Suprapubic skin (tissue), 4 donors: ENCODE data around the gene NEK6. TPM values are rescaled to one million over a fixed set of nuclear protein-coding genes. Genes with fewer than 3 reads are reported as not detected.

ENCODE experiments used
- DNase-seq, 2 donors: peaks; one replicate each; pipeline ENCODE4 v3.0.0-alpha.2; 2019; ENCODE audit warnings: low spot score in 2 of 2
- H3K27ac ChIP-seq: fragments of 200-600 bp; sonication (generic); one replicate; pipeline ENCODE4 v1.5.1; 2019
- H3K27me3 ChIP-seq: fragments of 200-600 bp; sonication (generic); one replicate; pipeline ENCODE4 v1.5.1; 2019
- H3K36me3 ChIP-seq: fragments of 200-600 bp; sonication (generic); one replicate; pipeline ENCODE4 v1.5.1; 2019
- H3K4me1 ChIP-seq: fragments of 200-600 bp; sonication (generic); one replicate; pipeline ENCODE4 v1.5.1; 2019
- H3K4me3 ChIP-seq: fragments of 200-600 bp; sonication (generic); one replicate; pipeline ENCODE4 v1.5.1; 2019; ENCODE audit warnings: mild to moderate bottlenecking
- H3K9me3 ChIP-seq: fragments of 200-600 bp; sonication (generic); one replicate; pipeline ENCODE4 v1.5.1; 2019
- CTCF ChIP-seq, 2 donors: fragments of 200-600 bp in 1 of 2; fragments of 450-650 bp in 1 of 2; sonication (generic) in 1 of 2; IDR thresholded peaks; one replicate each; pipeline ENCODE4 v1.5.1; 2016 to 2019; ENCODE audit warnings: antibody characterized with exemption in 2 of 2, mild to moderate bottlenecking in 1 of 2, moderate library complexity in 1 of 2
- EP300 ChIP-seq: sonication (generic); formaldehyde crosslinking; IDR thresholded peaks from one replicate; pipeline ENCODE4 v1.6.1; 2017; ENCODE audit warnings: antibody characterized with exemption
- POLR2A ChIP-seq, 2 donors: fragments of 450-650 bp; IDR thresholded peaks; one replicate each; pipeline ENCODE4 v1.6.1; 2017; ENCODE audit warnings: antibody characterized with exemption in 2 of 2, mild to moderate bottlenecking in 2 of 2, moderate library complexity in 2 of 2
- POLR2AphosphoS5 ChIP-seq, 3 donors: sonication (generic); formaldehyde crosslinking; IDR thresholded peaks; one replicate each; pipeline ENCODE4 v1.6.1; 2017; ENCODE audit warnings: antibody characterized with exemption in 3 of 3
- WGBS: methylation state at CpG from one replicate; pipeline ENCODE4 v1.1.5; 2018; 5-methylcytosine and 5-hydroxymethylcytosine counted together
- total RNA-seq, 4 donors: library from RNA; depleted of rRNA; stranded (reverse); fragments of >200 nt; gene quantifications; one replicate each; pipeline ENCODE4 v1.1.0, GENCODE V29; 2016

Gene NEK6
- total RNA-seq, 4 donors from 2014 or later: 5.4 to 17.5 (median 10.6) TPM

- H3K4me1 ChIP-seq: peaks cover 55% of the 10 kb centered on the region
Measured at GRCh38 chr9:124296796-124297550, 39.2 kb downstream of the NEK6 start.

GRCh38 chr9:124297551-124297901, 39.8 kb downstream of the NEK6 start:
- peaks cover 49% of the 10 kb centered on the region for H3K4me1 ChIP-seq
- 37% methylated on average over 2 of the region's 9 CpGs for WGBS
- no peak for TF ChIP-seq CTCF (IDR thresholded peaks at IDR 0.05)
- no peak for TF ChIP-seq EP300
- TF ChIP-seq POLR2A (IDR thresholded peaks at IDR 0.05): no peak
- TF ChIP-seq POLR2AphosphoS5 (IDR thresholded peaks at IDR 0.05): peak in 1 of 3 donors; percentile 44

More at GRCh38 chr9:124296796-124297550, 39.2 kb downstream of the NEK6 start:
- H3K9me3 ChIP-seq: no peaks in the 10 kb centered on the region
- DNase-seq: no peak
- 68% methylated on average over 7 of the region's 14 CpGs for WGBS
- H3K36me3 ChIP-seq: peaks cover under 1% of the 10 kb centered on the region
- no peaks in the 10 kb centered on the region for H3K27me3 ChIP-seq
- no peak overlapping the region for H3K4me3 ChIP-seq
- TF ChIP-seq EP300: no peak
- no peak for TF ChIP-seq CTCF (IDR thresholded peaks at IDR 0.05)
- TF ChIP-seq POLR2A (IDR thresholded peaks at IDR 0.05): no peak
- no peak for TF ChIP-seq POLR2AphosphoS5 (IDR thresholded peaks at IDR 0.05)
- peak overlapping the region; percentile 31 for H3K27ac ChIP-seq

GRCh38 chr9:124297915-124298645, 40.3 kb downstream of the NEK6 start:
- Histone ChIP-seq H3K9me3 (no peaks in the 10 kb centered on the region), H3K4me1 (peaks cover 45% of the 10 kb centered on the region), H3K27ac (no peak overlapping the region), H3K36me3 (peaks cover 11% of the 10 kb centered on the region), H3K27me3 (no peaks in the 10 kb centered on the region), H3K4me3 (no peak overlapping the region)
- DNase-seq: no peak
- TF ChIP-seq POLR2A (IDR thresholded peaks at IDR 0.05) (no peak), POLR2AphosphoS5 (IDR thresholded peaks at IDR 0.05) (no peak), EP300 (no peak), CTCF (IDR thresholded peaks at IDR 0.05) (no peak)
- 85% methylated on average over 13 of the region's 14 CpGs for WGBS

More at GRCh38 chr9:124297551-124297901, 39.8 kb downstream of the NEK6 start:
- H3K27ac ChIP-seq: peak overlapping the region; percentile 31
- no peaks in the 10 kb centered on the region for H3K27me3 ChIP-seq
- no peaks in the 10 kb centered on the region for H3K9me3 ChIP-seq
- H3K4me3 ChIP-seq: no peak overlapping the region
- peaks cover 6% of the 10 kb centered on the region for H3K36me3 ChIP-seq
- peak in 1 of 2 donors; percentile 84 for DNase-seq

- no peak overlapping the region for H3K4me3 ChIP-seq
- peaks cover 38% of the 10 kb centered on the region for H3K4me1 ChIP-seq
- DNase-seq: no peak
- no peaks in the 10 kb centered on the region for H3K27me3 ChIP-seq
- no peaks in the 10 kb centered on the region for H3K9me3 ChIP-seq
- no peak overlapping the region for H3K27ac ChIP-seq
- H3K36me3 ChIP-seq: peaks cover 16% of the 10 kb centered on the region
- 83% methylated on average over 12 of the region's 12 CpGs for WGBS
- TF ChIP-seq CTCF (IDR thresholded peaks at IDR 0.05) (no peak), POLR2AphosphoS5 (IDR thresholded peaks at IDR 0.05) (no peak), EP300 (no peak)
Measured at GRCh38 chr9:124298646-124299235, 41.0 kb downstream of the NEK6 start.
